GM12892 (cell line): ENCODE data around the gene SHTN1.

Source experiments
- POLR2A ChIP-seq: IDR thresholded peaks from 2 replicates; pipeline ENCODE4 v1.6.1; 2011; ENCODE audit warnings: low read depth, low read length, control low read depth
- POLR2AphosphoS5 ChIP-seq: IDR thresholded peaks from 2 replicates; pipeline ENCODE4 v1.6.1; 2011; ENCODE audit warnings: low read depth, low read length, control low read depth
- TAF1 ChIP-seq: IDR thresholded peaks from 2 replicates; pipeline ENCODE4 v1.6.1; 2011; ENCODE audit warnings: low read depth, mild to moderate bottlenecking, control low read depth, low read length, borderline replicate concordance

DNA sequence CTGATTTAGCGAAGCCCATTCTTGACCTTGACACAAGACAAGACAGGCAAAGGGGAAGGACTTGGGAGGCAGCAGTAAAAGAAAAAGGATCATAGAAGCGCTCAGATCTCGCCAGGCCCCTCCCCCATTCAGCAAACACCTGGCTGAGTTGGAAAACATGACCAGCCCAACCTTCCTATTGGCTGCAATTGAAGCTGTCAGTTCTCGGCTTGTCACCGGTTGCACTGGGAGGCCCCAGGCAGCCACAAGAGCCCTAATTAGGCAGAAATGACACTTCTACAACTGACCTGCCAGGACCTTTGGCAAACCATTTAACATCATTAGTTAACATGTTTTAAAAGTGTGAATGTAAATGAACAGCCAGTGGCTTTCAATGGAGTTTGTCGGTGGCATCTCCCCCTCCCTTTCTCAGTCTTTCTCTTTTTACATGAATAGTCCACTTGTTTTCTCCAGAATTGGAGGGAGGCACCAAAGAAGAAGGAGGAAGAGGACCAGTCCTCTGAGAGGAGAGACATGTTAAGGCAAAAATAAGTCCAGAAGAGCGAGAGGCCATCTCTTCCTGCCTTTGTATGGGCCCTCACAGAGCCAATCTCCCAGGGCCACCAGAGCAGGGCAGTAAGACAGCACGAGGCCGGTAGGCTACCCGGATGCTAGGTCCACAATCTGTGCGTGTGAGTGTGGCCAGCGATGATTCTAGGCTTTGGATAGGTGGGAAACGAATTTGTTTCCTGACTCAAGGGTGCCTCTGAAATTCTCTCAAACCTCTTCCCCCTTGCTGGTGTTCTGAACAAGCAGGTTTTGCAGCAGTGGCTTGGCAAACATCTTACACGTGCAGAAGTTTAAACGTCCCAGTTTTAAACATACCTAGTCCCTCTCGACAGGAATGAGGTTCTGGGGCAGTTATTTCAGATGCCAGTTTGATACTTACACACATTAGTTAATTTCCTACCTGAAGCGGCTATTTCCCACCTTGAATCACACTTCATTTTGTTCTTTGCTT lies 170.7 kb downstream of the SHTN1 start:
- TF ChIP-seq POLR2A (no peak), POLR2AphosphoS5 (no peak), TAF1 (no peak)
